Measurements from ENCODE around the gene BSCL2. TPM values are rescaled to one million over a fixed set of nuclear protein-coding genes. Genes with fewer than 3 reads are reported as not detected.

The BSCL2 gene
- total and polyA plus RNA-seq, 2 of the 13 experiments (the other 11 are each of a cell fraction or from before 2014, with no cell fraction given) = 19.5 to 21.1 TPM

- TF ChIP-seq, protein P1, sequence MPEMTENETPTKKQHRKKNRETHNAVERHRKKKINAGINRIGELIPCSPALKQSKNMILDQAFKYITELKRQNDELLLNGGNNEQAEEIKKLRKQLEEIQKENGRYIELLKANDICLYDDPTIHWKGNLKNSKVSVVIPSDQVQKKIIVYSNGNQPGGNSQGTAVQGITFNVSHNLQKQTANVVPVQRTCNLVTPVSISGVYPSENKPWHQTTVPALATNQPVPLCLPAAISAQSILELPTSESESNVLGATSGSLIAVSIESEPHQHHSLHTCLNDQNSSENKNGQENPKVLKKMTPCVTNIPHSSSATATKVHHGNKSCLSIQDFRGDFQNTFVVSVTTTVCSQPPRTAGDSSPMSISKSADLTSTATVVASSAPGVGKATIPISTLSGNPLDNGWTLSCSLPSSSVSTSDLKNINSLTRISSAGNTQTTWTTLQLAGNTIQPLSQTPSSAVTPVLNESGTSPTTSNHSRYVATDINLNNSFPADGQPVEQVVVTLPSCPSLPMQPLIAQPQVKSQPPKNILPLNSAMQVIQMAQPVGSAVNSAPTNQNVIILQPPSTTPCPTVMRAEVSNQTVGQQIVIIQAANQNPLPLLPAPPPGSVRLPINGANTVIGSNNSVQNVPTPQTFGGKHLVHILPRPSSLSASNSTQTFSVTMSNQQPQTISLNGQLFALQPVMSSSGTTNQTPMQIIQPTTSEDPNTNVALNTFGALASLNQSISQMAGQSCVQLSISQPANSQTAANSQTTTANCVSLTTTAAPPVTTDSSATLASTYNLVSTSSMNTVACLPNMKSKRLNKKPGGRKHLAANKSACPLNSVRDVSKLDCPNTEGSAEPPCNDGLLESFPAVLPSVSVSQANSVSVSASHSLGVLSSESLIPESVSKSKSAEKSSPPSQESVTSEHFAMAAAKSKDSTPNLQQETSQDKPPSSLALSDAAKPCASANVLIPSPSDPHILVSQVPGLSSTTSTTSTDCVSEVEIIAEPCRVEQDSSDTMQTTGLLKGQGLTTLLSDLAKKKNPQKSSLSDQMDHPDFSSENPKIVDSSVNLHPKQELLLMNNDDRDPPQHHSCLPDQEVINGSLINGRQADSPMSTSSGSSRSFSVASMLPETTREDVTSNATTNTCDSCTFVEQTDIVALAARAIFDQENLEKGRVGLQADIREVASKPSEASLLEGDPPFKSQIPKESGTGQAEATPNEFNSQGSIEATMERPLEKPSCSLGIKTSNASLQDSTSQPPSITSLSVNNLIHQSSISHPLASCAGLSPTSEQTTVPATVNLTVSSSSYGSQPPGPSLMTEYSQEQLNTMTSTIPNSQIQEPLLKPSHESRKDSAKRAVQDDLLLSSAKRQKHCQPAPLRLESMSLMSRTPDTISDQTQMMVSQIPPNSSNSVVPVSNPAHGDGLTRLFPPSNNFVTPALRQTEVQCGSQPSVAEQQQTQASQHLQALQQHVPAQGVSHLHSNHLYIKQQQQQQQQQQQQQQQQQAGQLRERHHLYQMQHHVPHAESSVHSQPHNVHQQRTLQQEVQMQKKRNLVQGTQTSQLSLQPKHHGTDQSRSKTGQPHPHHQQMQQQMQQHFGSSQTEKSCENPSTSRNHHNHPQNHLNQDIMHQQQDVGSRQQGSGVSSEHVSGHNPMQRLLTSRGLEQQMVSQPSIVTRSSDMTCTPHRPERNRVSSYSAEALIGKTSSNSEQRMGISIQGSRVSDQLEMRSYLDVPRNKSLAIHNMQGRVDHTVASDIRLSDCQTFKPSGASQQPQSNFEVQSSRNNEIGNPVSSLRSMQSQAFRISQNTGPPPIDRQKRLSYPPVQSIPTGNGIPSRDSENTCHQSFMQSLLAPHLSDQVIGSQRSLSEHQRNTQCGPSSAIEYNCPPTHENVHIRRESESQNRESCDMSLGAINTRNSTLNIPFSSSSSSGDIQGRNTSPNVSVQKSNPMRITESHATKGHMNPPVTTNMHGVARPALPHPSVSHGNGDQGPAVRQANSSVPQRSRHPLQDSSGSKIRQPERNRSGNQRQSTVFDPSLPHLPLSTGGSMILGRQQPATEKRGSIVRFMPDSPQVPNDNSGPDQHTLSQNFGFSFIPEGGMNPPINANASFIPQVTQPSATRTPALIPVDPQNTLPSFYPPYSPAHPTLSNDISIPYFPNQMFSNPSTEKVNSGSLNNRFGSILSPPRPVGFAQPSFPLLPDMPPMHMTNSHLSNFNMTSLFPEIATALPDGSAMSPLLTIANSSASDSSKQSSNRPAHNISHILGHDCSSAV (CRISPR knock-in tag; IDR thresholded peaks at IDR 0.05; ENCODE audit: borderline replicate concordance) = 0 out of 2 replicates have a peak, but pooled peaks have one; percentile 57
- TF ChIP-seq AGO1 (IDR thresholded peaks at IDR 0.05; ENCODE audit: low read depth, low read length, poor library complexity, severe bottlenecking) (peak; percentile 84), ZBTB38 (CRISPR knock-in tag; IDR thresholded peaks at IDR 0.05) (peak; percentile 97), HOXD1 (CRISPR knock-in tag; IDR thresholded peaks at IDR 0.05) (0 out of 2 replicates have a peak, but pooled peaks have one; percentile 18), SNAI1 (CRISPR knock-in tag; IDR thresholded peaks at IDR 0.05; ENCODE audit: borderline replicate concordance) (peak; percentile 73; the same call in 1 of the 2 replicates), SKI (IDR thresholded peaks at IDR 0.05; ENCODE audit: partially characterized antibody) (no peak), ZBTB2 (CRISPR knock-in tag; IDR thresholded peaks at IDR 0.05; ENCODE audit: low read depth) (no peak), RELA (CRISPR knock-in tag; IDR thresholded peaks at IDR 0.05) (peak; percentile 55; the same call in 1 of the 2 replicates), ZNF414 (CRISPR knock-in tag; IDR thresholded peaks at IDR 0.05) (no peak; the same call in 1 of the 2 replicates), SP140L (CRISPR knock-in tag; IDR thresholded peaks at IDR 0.05; ENCODE audit: borderline replicate concordance) (no peak), YY1 (IDR thresholded peaks at IDR 0.05; ENCODE audit: insufficient read depth, insufficient replicate concordance, low read depth, low read length) (peak; percentile 75), ZNF260 (CRISPR knock-in tag; IDR thresholded peaks at IDR 0.05; ENCODE audit: borderline replicate concordance, low read depth) (0 out of 2 replicates have a peak, but pooled peaks have one; percentile 58), ATF7-NPFF (CRISPR knock-in tag; IDR thresholded peaks at IDR 0.05; ENCODE audit: low read depth) (peak; percentile 75), RAD51 (IDR thresholded peaks at IDR 0.05; ENCODE audit: borderline replicate concordance) (no peak), ZNF382 (CRISPR knock-in tag; IDR thresholded peaks at IDR 0.05; ENCODE audit: borderline replicate concordance) (no peak), SSRP1 (CRISPR knock-in tag; IDR thresholded peaks at IDR 0.05) (no peak), ZNF205 (CRISPR knock-in tag; IDR thresholded peaks at IDR 0.05) (no peak), DR1 (CRISPR knock-in tag; IDR thresholded peaks at IDR 0.05) (peak; percentile 98)
- TF ChIP-seq, protein P2, sequence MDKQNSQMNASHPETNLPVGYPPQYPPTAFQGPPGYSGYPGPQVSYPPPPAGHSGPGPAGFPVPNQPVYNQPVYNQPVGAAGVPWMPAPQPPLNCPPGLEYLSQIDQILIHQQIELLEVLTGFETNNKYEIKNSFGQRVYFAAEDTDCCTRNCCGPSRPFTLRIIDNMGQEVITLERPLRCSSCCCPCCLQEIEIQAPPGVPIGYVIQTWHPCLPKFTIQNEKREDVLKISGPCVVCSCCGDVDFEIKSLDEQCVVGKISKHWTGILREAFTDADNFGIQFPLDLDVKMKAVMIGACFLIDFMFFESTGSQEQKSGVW (CRISPR knock-in tag; IDR thresholded peaks at IDR 0.05; ENCODE audit: borderline replicate concordance) = no peak
Observed at GRCh38 chr11:62665075-62665598, 42.1 kb downstream of the BSCL2 start, which contains the start of the genes C11orf98 and CSKMT (continued).

Measured in HepG2 (cell line).